NCI-H2107 treated with DMSO at 0.1 percent for 48 hours (cell line): ENCODE results near the gene SLC44A2.

ENCODE experiments used
- DNase-seq: peaks from one replicate; lab custom pipeline; 2025; ENCODE audit not compliant: unreplicated experiment; lab: John Stamatoyannopoulos, UW

SLC44A2 gene

GRCh38 chr19:10615429-10616023 lies 9.8 kb upstream of the SLC44A2 start:
- no peak for DNase-seq

GRCh38 chr19:10617409-10618121 lies 7.8 kb upstream of the SLC44A2 start:
- DNase-seq = no peak

DNA sequence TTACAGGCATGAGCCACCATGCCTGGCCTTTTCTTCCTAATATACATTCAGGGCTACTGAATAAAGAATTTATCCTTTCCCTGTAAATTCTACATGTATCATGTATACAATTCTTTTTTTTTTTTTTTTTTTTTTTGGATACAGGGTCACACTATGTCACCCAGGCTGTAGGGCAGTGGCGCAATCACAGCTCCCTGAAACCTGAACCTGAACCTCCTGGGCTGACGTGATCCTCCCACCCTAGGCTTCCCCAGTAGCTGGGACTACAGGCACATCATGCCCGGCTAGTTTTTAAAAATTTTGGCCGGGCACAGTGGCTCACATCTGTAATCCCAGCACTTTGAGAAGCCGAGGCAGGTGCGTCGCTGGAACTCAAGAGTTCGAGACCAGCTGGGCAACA lies 6.5 kb upstream of the SLC44A2 start:
- DNase-seq = no peak

DNA sequence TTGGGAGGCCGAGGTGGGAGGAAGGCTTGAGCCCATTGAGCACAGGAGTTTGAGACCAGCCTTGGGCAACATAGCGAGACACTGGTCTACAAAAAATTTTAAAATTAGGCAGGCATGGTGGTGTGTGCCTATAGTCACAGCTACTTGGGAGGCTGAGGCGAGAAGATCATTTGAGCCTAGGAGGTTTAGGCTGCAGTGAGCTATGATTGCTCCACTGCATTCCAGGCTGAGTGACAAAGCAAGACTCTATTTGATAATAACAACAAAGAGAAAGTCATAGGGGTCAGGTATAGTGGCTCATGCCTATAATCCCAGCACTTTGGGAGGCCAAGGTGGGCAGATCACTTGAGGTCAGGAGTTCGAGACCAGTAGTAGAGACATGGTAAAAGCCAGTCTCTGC lies 4.6 kb upstream of the SLC44A2 start:
- DNase-seq = no peak

GRCh38 chr19:10621966-10622365 lies 3.4 kb upstream of the SLC44A2 start:
- no peak for DNase-seq

- DNase-seq = no peak
Measured at GRCh38 chr19:10624585-10624984, 768 bp upstream of the SLC44A2 start.

DNA sequence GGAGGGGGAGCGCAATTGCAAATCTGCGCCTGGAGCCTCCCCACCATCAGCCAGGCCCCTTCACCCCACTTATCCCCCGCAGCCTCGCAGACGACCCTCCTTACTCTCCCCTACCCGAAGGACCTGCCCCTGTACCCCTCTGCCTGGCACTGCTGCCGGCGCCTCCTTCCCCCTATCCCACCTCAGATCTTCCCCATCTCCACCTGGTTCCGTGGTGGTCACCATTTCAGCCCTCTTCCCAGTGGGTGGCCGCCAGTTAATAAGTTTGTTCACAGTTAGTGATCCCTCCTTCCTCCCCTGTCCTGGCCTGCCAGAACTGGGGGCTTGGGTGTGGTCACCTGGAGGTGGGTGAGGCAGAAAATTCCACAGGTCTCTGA lies 397 bp downstream of the SLC44A2 start:
- no peak for DNase-seq

DNA sequence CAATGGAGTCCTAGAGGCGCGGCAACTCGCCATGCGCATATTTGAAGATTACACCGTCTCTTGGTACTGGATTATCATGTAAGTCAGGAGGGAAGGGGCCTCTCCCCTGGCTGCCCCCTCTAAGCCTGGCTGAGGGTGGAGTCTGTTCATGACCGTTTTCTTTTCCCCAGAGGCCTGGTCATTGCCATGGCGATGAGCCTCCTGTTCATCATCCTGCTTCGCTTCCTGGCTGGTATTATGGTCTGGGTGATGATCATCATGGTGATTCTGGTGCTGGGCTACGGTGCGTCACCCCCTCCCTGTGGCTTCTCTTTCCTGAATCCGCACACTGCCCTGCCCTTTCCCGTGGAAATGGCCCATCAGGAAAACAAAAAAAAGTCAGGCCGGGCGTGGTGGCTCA lies 6.5 kb downstream of the SLC44A2 start:
- DNase-seq = no peak

GRCh38 chr19:10634430-10634829 lies 9.1 kb downstream of the SLC44A2 start:
- no peak for DNase-seq

- no peak for DNase-seq
Measured at GRCh38 chr19:10634963-10635362, 9.6 kb downstream of the SLC44A2 start.

DNA sequence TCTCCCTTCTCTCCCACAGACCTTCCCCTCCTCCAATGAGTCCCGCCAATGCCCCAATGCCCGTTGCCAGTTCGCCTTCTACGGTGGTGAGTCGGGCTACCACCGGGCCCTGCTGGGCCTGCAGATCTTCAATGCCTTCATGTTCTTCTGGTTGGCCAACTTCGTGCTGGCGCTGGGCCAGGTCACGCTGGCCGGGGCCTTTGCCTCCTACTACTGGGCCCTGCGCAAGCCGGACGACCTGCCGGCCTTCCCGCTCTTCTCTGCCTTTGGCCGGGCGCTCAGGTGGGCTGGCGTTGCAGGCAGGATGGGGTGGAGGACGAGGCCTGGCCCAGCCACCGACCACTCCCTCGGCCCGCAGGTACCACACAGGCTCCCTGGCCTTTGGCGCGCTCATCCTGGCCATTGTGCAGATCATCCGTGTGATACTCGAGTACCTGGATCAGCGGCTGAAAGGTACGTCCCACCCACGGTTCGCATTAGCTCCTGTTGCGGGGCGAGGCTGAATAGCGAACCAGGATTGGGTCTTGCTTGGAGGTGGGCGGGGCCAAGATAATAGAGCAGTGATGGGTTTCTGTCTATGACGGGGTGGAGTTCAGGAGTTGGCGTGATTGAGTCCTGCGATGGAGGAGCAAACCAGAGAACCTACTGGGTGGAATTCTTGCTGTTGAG lies 11.1 kb downstream of the SLC44A2 start:
- no peak for DNase-seq

DNA sequence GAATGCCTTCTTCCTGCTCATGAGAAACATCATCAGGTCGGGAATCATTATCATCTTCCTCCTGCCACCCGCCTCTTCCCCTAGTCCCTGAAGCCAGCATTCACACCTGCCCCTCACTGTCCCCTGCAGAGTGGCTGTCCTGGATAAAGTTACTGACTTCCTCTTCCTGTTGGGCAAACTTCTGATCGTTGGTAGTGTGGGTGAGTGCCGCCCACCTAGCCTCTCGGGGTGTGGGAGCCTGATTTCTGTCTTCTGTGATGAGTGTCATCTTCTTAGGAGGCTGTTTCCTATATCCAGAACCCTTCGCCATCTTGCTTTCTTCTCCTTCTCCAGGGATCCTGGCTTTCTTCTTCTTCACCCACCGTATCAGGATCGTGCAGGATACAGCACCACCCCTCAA lies 12.5 kb downstream of the SLC44A2 start:
- DNase-seq = no peak

DNA sequence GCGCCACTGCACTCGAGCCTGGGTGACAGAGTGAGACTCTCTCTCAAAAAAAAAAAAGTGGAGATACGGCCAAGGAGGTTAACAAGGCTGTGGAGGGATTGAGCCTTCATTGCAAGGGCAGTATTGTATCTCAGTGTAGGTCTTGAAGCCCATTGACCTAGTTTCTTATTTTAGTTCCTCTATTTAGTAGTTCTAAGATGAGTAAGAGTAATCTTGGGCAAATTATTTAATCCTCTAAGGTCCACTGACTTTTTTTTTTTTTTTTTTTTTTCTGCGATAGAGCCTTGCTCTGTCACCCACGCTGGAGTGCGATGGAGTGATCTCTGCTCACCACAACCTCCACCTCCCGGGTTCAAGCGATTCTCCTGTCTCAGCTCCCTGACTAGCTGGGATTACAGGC lies 14.5 kb downstream of the SLC44A2 start:
- no peak for DNase-seq

- DNase-seq = no peak
Measured at GRCh38 chr19:10640361-10640760, 15.0 kb downstream of the SLC44A2 start.

DNA sequence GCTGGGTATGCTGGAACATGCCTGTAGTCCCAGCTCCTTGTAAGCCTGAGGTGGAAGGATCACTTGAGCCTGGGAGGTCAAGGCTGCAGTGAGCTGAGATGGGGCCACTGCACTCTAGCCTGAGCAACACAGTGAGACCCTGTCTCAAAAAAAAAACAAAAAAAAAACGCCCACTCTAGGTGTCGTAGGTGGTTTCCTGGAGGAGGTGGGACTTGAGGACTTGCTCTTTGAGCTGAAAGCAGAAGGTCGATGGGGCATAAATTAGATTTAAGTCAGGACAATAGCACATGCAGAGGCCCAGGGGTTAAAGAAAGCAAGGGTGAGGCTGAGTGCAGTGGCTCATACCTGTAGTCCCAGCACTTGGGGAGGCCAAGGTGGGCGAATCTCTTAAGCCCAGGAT lies 15.9 kb downstream of the SLC44A2 start:
- no peak for DNase-seq

DNA sequence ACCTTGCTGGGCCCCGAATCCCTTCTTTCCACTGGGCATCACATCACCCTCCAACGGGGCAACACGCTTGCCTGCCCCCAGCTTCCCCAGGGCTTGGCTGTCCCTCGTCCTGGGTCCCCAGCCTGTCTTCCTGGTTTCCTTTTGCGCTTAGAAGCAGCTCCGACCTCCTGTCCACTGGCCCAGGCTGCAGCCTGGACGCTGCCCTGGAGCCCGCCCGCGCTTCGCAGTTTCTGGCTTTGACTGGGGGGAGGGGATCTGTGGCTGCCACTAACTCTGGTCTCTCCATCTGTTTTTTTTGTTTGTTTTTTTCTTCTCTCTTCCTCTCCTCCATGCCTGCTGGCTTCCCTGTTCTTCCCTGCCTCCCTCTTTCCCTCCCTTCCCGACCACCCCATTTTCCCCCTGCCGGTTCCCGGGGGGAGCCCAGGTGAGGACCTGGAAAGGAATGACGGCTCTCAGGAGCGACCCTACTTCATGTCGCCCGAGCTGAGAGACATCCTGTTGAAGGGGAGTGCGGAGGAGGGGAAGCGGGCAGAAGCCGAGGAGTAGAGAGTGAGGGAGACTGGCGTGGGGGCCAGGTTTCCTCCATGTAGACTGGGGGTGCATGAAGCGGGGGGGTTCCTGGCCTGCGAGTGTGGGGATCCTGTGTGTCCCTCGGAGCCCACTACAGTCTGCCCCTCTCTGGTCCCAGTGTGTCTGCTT lies 17.3 kb downstream of the SLC44A2 start:
- no peak for DNase-seq

- DNase-seq = no peak
Measured at GRCh38 chr19:10643172-10643967, 18.0 kb downstream of the SLC44A2 start.

DNA sequence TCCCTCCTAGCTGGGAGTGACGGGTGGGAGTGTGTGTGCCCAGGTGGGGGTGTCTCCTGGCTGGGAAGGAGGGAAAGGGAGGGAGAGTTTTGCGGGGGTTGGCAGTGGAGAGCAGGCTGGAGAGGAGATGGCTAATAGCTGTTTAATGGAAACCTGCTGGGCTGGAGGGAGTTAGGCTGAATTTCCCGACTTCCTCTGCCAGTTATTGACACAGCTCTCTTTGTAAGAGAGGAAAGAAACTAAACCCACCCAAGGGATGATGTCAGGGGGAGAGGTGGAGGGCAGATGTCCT lies 18.6 kb downstream of the SLC44A2 start:
- no peak for DNase-seq

DNA sequence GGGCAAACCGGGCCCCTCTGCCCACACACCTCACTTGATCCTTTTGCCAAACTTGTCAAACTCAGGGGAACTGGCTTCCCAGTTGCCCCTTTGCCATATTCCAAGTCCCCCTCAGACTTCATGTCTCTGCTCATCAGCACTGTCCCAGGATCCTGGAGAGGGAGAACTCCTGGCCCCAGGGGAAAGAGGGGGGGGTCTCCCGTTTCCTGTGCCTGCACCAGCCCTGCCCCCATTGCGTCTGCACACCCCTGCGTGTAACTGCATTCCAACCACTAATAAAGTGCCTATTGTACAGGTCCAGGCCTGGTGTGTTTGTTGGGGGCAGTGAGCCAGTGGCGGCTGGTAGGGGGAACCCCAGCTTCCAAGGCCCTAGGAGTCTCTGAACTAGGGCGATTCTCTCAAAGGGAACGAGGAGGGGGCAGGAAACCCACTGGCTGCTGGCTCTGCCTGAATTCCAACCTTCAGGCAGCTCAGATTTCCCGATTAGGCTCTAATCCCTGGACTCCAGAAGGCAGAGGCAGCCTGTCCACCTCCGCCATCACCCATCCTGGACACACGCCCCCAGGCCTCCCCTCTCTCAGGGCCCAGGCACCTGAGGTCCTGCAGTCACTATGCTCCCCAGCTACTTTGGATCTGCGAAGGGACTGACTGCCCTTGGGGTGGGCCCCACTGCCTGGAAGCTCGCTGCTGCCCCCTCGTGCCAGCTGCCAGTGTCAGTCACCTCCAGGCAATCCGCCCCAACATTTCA lies 19.1 kb downstream of the SLC44A2 start:
- peak; percentile 25 for DNase-seq

DNA sequence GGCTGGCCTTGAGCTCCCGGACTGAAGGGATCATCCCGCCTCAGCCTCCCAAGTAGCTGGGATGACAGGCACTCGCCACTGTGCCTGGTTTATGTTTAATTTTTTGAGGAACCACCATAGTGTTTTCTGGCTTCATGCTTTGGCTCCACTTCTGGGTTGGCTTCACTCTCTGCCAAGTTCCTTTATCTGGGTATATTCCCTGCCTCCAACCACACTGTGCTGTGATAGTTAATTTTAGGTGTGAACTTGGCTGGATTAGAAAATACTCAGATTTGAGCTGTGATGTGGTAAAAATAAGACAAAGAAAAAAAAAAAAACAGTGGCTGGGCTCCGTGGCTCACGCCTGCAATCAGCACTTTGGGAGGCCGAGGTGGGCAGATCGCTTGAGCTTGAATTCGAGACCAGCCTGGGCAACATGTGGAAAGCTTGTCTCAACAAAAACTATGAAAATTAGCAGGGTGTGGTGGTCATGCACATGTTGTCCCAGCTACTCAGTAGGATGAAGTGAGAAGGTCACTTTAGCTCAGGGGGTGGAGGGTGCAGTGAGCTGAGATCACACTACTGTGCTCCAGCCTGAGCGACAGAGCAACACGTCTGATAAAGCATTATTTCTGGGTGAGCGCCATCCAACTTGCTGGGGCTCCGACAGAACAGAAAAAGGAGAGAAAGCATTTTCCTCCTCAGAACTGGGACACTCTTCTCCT lies 21.3 kb downstream of the SLC44A2 start:
- no peak for DNase-seq
